ENCODE measurements around the gene IQCF2. TPM values are rescaled to one million over a fixed set of nuclear protein-coding genes. Genes with fewer than 3 reads are reported as not detected.
"Not testable (repeated sequence)": the region's sequence is repeated elsewhere in the genome, so short reads cannot be mapped to it uniquely, and the experiment has no call there.

The IQCF2 gene
- total and polyA plus RNA-seq, 2 donors (not counting 3 experiments of a cell fraction or from before 2014, with no cell fraction given): not detected

DNA sequence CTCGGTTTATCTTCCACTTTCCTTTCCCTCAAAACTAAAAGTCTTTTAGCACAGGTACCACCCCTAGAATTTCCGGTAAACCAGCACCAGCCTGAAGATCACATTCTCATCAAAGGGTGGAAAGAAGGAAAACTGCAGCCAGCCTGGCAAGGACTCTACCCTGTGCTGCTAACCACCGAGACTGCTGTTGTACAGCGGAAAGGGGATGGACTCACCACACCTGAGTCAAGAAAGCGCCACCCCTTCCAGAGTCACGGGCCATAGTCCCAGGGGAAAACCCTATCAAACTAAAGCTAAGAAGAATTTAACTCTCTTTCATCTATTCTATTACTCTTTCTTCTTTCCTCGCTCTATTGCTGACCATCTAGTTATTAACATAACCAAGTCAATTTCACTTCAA, 38.6 kb downstream of the IQCF2 start:
- H3K27me3 ChIP-seq (ENCODE audit: control insufficient read depth in 2 of 2, insufficient read depth in 2 of 2, low read length in 2 of 2); DNase-seq (ENCODE audit: low read depth, low spot score); H3K4me3 ChIP-seq (replicated peaks in 1 of 3; ENCODE audit: insufficient read depth in 1 of 3, low read depth in 1 of 3, low read length in 3 of 3); H4K20me1 ChIP-seq (replicated peaks; ENCODE audit: control insufficient read depth, extremely low read depth, insufficient read depth, low read length); FAIRE-seq; H3K27ac ChIP-seq (ENCODE audit: insufficient read depth, low read depth, low read length); H3K9me3 ChIP-seq (replicated peaks; ENCODE audit: control insufficient read depth, insufficient read depth, low read length); H3K79me2 ChIP-seq (ENCODE audit: control insufficient read depth, insufficient read depth, low read length); H3K4me1 ChIP-seq (ENCODE audit: control insufficient read depth, extremely low read depth, insufficient read depth, low read length); H3K9ac ChIP-seq (replicated peaks; ENCODE audit: extremely low read depth, insufficient read depth, low read length); CTCF ChIA-PET; H3K9me1 ChIP-seq (replicated peaks; ENCODE audit: control insufficient read depth, extremely low read depth, insufficient read depth, low read length); BruUV-seq (replicated peaks); H3K4me2 ChIP-seq (ENCODE audit: insufficient read depth, low read length); dilution Hi-C loops (cut with MboI; ENCODE audit: extremely low pct_ligation_motif_present, low sequenced_read_pairs); intact Hi-C loops (cut with micrococcal nuclease); H2AFZ ChIP-seq (ENCODE audit: low read depth, low read length); POLR2A ChIA-PET; H3K36me3 ChIP-seq (ENCODE audit: control insufficient read depth in 2 of 2, extremely low read depth in 1 of 2, insufficient read depth in 2 of 2, low read length in 2 of 2): not testable (repeated sequence)

DNA sequence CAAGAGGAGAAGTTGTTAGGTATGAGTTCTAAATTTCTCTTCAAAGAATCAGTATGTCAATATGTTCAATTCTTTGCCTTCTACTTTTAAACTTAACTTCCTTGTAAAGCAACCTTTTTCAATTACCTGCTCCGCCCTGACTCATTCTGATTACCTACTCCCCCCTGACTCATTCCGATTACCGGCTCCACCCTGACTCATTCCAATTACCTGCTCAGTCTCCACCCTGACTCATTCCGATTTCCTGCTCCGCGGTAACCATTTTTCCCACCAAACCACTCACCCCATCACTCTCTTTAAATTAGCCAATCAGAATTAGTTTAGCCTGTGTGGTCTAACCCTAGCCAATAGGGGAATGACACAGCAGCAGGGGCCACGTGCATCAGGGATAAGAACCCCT, 40.9 kb downstream of the IQCF2 start:
- H3K9me3 ChIP-seq (replicated peaks; ENCODE audit: control insufficient read depth, insufficient read depth, low read length); DNase-seq (ENCODE audit: low read depth, low spot score); H3K4me3 ChIP-seq (replicated peaks in 1 of 3; ENCODE audit: insufficient read depth in 1 of 3, low read depth in 1 of 3, low read length in 3 of 3); POLR2A ChIA-PET; H3K9ac ChIP-seq (replicated peaks; ENCODE audit: extremely low read depth, insufficient read depth, low read length); intact Hi-C loops (cut with micrococcal nuclease); BruUV-seq (replicated peaks); H3K27me3 ChIP-seq (ENCODE audit: control insufficient read depth in 2 of 2, insufficient read depth in 2 of 2, low read length in 2 of 2); CTCF ChIA-PET; H3K36me3 ChIP-seq (ENCODE audit: control insufficient read depth in 2 of 2, extremely low read depth in 1 of 2, insufficient read depth in 2 of 2, low read length in 2 of 2); H3K4me1 ChIP-seq (ENCODE audit: control insufficient read depth, extremely low read depth, insufficient read depth, low read length); H3K4me2 ChIP-seq (ENCODE audit: insufficient read depth, low read length); H2AFZ ChIP-seq (ENCODE audit: low read depth, low read length); H4K20me1 ChIP-seq (replicated peaks; ENCODE audit: control insufficient read depth, extremely low read depth, insufficient read depth, low read length); dilution Hi-C loops (cut with MboI; ENCODE audit: extremely low pct_ligation_motif_present, low sequenced_read_pairs); H3K27ac ChIP-seq (ENCODE audit: insufficient read depth, low read depth, low read length); H3K79me2 ChIP-seq (ENCODE audit: control insufficient read depth, insufficient read depth, low read length); H3K9me1 ChIP-seq (replicated peaks; ENCODE audit: control insufficient read depth, extremely low read depth, insufficient read depth, low read length); FAIRE-seq: not testable (repeated sequence)
